ENCODE data around the gene SNX14. TPM values are rescaled to one million over a fixed set of nuclear protein-coding genes. Genes with fewer than 3 reads are reported as not detected.

The SNX14 gene
- total RNA-seq, 1 experiment from 2014 or later, result 85.0 TPM

DNA sequence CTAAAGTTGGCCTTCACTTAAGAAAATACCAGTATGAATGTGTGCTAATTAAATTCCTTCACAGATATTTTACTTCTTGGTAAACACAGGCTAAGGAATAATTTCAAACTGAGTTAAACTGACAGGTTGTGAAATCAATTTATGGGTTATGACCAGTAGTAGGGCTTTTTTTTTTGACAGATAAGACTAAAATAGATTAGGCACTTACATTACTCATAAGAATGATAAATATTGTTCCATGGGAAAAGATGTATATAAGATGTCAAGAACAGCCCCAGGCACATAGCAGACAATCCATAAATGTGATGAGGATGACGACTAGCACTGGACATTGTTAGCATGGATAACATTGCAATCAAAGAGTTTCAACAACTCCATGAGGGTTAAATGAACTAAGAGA, 120.9 kb downstream of the SNX14 start:
- no TSS peak for BruUV-seq (replicated peaks)
- Histone ChIP-seq H3K36me3 (ENCODE audit: control insufficient read depth, insufficient read depth, low read length) (no peaks in the 10 kb centered on the region), H3K9me3 (no peaks in the 10 kb centered on the region), H3K4me1 (no peaks in the 10 kb centered on the region), H3K27me3 (replicated peaks; ENCODE audit: control insufficient read depth, insufficient read depth, low read length) (no peaks in the 10 kb centered on the region), H3K4me3 (ENCODE audit: low read depth, low read length) (no peak overlapping the region)
- Mint-ChIP-seq H3K36me3 (ENCODE audit: insufficient read depth, unreplicated experiment) (no peaks in the 10 kb centered on the region), H3K27ac (ENCODE audit: unreplicated experiment) (no peak overlapping the region), H3K27me3 (ENCODE audit: insufficient read depth, unreplicated experiment) (no peaks in the 10 kb centered on the region), H3K4me1 (ENCODE audit: low read depth, unreplicated experiment) (peaks cover 6% of the 10 kb centered on the region), H3K4me3 (ENCODE audit: unreplicated experiment) (no peak overlapping the region), H3K9me3 (ENCODE audit: unreplicated experiment) (no peaks in the 10 kb centered on the region)
- ChIA-PET POLR2A (no interaction called here), CTCF (interaction anchor here (1.0 kb wide), 1 partner anchor 10 kb away, joined by 4 read pairs; no protein-coding TSS in a partner anchor)
- TF ChIP-seq, protein P1, sequence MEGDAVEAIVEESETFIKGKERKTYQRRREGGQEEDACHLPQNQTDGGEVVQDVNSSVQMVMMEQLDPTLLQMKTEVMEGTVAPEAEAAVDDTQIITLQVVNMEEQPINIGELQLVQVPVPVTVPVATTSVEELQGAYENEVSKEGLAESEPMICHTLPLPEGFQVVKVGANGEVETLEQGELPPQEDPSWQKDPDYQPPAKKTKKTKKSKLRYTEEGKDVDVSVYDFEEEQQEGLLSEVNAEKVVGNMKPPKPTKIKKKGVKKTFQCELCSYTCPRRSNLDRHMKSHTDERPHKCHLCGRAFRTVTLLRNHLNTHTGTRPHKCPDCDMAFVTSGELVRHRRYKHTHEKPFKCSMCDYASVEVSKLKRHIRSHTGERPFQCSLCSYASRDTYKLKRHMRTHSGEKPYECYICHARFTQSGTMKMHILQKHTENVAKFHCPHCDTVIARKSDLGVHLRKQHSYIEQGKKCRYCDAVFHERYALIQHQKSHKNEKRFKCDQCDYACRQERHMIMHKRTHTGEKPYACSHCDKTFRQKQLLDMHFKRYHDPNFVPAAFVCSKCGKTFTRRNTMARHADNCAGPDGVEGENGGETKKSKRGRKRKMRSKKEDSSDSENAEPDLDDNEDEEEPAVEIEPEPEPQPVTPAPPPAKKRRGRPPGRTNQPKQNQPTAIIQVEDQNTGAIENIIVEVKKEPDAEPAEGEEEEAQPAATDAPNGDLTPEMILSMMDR (IDR thresholded peaks at IDR 0.05; ENCODE audit: insufficient read depth in 1 of 2, low read depth in 1 of 2, low read length in 1 of 2, severe bottlenecking in 1 of 2, unreplicated experiment in 1 of 2), result no peak
- DNase-seq, result no peak
- intact Hi-C loops (cut with micrococcal nuclease; ENCODE audit: unreplicated experiment), result no loop called here

DNA sequence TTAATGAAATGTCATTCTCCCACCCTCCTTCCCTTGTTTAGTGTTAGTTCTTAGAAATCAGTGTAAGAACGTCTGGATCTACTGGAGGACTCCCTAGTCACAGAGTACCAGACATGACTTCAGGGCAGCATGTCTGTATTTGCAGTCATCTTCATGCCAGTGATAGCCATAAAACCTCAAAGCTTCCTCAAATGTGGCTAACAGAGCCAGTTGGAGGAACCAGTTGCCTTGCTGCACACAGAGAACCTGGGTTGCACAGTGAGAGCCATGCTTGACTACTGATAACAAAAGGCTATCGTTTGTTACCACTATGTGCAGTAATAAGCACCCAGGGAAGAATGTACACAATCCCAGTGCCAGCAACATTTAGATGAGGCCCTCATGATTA, 123.6 kb downstream of the SNX14 start:
- DNase-seq, result no peak
- no peak overlapping the region for H3K27ac Mint-ChIP-seq (ENCODE audit: unreplicated experiment)
- no peaks in the 10 kb centered on the region for H3K36me3 Mint-ChIP-seq (ENCODE audit: insufficient read depth, unreplicated experiment)
- H3K9me3 Mint-ChIP-seq (ENCODE audit: unreplicated experiment), result no peaks in the 10 kb centered on the region
- Histone ChIP-seq H3K4me3 (ENCODE audit: low read depth, low read length) (no peak overlapping the region), H3K27me3 (replicated peaks; ENCODE audit: control insufficient read depth, insufficient read depth, low read length) (no peaks in the 10 kb centered on the region), H3K4me1 (no peaks in the 10 kb centered on the region), H3K36me3 (ENCODE audit: control insufficient read depth, insufficient read depth, low read length) (no peaks in the 10 kb centered on the region), H3K9me3 (no peaks in the 10 kb centered on the region)
- POLR2A ChIA-PET, result no interaction called here
- intact Hi-C loops (cut with micrococcal nuclease; ENCODE audit: unreplicated experiment), result no loop called here
- TF ChIP-seq, protein P1 (IDR thresholded peaks at IDR 0.05; ENCODE audit: insufficient read depth in 1 of 2, low read depth in 1 of 2, low read length in 1 of 2, severe bottlenecking in 1 of 2, unreplicated experiment in 1 of 2), result no peak
- H3K4me3 Mint-ChIP-seq (ENCODE audit: unreplicated experiment), result no peak overlapping the region
- BruUV-seq (replicated peaks), result no TSS peak
- H3K27me3 Mint-ChIP-seq (ENCODE audit: insufficient read depth, unreplicated experiment), result no peaks in the 10 kb centered on the region
- peaks cover 6% of the 10 kb centered on the region for H3K4me1 Mint-ChIP-seq (ENCODE audit: low read depth, unreplicated experiment)
- CTCF ChIA-PET, result no interaction called here

DNA sequence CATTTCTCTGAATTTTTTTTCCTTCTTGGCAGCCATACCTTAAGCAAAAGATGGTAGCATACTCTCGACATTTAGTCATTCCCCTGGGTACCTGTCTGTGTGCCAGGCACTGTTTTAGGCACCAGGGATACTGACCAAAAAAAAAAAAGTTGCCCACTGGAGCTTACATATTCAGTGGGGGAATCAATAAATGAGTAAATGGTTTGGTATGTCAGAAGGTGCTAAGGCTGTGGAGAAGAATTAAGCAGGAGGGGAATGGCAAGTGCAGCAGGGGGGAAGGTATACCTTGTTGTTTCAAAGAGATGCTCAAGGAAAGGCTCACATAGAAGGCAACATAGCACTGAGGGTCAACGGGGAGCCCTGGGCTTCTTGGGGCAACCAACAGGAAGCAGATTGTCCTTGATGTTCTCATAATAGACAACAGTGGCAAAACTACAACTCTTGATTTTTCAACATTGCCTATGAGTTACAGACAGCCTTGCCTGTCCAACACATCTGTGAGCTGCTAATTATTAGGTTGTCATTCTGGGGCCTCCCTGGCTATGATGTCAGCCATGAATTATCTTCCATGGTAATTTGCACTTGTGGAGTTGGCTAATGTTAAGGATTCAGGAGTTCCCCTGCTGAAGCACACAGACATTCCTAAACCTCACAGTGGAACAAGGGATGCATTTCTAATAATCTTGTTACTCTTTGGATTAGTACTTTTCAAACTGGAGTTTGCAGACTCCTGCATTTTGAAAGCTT, 124.2 kb downstream of the SNX14 start:
- Histone ChIP-seq H3K27me3 (replicated peaks; ENCODE audit: control insufficient read depth, insufficient read depth, low read length) (no peaks in the 10 kb centered on the region), H3K4me3 (ENCODE audit: low read depth, low read length) (no peak overlapping the region), H3K4me1 (no peaks in the 10 kb centered on the region), H3K9me3 (no peaks in the 10 kb centered on the region), H3K36me3 (ENCODE audit: control insufficient read depth, insufficient read depth, low read length) (no peaks in the 10 kb centered on the region)
- ChIA-PET CTCF (no interaction called here), POLR2A (no interaction called here)
- TF ChIP-seq, protein P1 (IDR thresholded peaks at IDR 0.05; ENCODE audit: insufficient read depth in 1 of 2, low read depth in 1 of 2, low read length in 1 of 2, severe bottlenecking in 1 of 2, unreplicated experiment in 1 of 2), result no peak
- H3K4me3 Mint-ChIP-seq (ENCODE audit: unreplicated experiment), result no peak overlapping the region
- no TSS peak for BruUV-seq (replicated peaks)
- H3K27ac Mint-ChIP-seq (ENCODE audit: unreplicated experiment), result no peak overlapping the region
- no peaks in the 10 kb centered on the region for H3K36me3 Mint-ChIP-seq (ENCODE audit: insufficient read depth, unreplicated experiment)
- DNase-seq, result no peak
- H3K9me3 Mint-ChIP-seq (ENCODE audit: unreplicated experiment), result no peaks in the 10 kb centered on the region
- H3K4me1 Mint-ChIP-seq (ENCODE audit: low read depth, unreplicated experiment), result peaks cover 6% of the 10 kb centered on the region
- H3K27me3 Mint-ChIP-seq (ENCODE audit: insufficient read depth, unreplicated experiment), result no peaks in the 10 kb centered on the region
- intact Hi-C loops (cut with micrococcal nuclease; ENCODE audit: unreplicated experiment), result no loop called here
